Glutamatergic neuron (in vitro differentiated cells): ENCODE measurements around the gene LAMA3. TPM values are rescaled to one million over a fixed set of nuclear protein-coding genes. Genes with fewer than 3 reads are reported as not detected.
"Not testable (repeated sequence)": the region's sequence is repeated elsewhere in the genome, so short reads cannot be mapped to it uniquely, and the experiment has no call there.

ENCODE experiments used
- DNase-seq: peaks from one replicate; pipeline ENCODE4 v3.0.0; 2022
- H3K27ac Mint-ChIP-seq: one replicate; pipeline ENCODE4 v1.8.0; 2020; ENCODE audit warnings: mild to moderate bottlenecking, mixed read lengths, inconsistent platforms; ENCODE audit not compliant: unreplicated experiment
- H3K27me3 Mint-ChIP-seq: one replicate; pipeline ENCODE4 v1.8.0; 2020; ENCODE audit warnings: mild to moderate bottlenecking, moderate library complexity, mixed read lengths, inconsistent platforms; ENCODE audit not compliant: unreplicated experiment
- H3K36me3 Mint-ChIP-seq: one replicate; pipeline ENCODE4 v1.8.0; 2020; ENCODE audit warnings: mild to moderate bottlenecking, mixed read lengths, inconsistent platforms; ENCODE audit not compliant: unreplicated experiment
- H3K4me1 Mint-ChIP-seq: one replicate; pipeline ENCODE4 v1.8.0; 2020; ENCODE audit warnings: mild to moderate bottlenecking, low read depth, mixed read lengths, inconsistent platforms; ENCODE audit not compliant: unreplicated experiment
- H3K4me3 Mint-ChIP-seq: one replicate; pipeline ENCODE4 v1.8.0; 2020; ENCODE audit warnings: mild to moderate bottlenecking, mixed read lengths, inconsistent platforms; ENCODE audit not compliant: unreplicated experiment
- H3K9me3 Mint-ChIP-seq: one replicate; pipeline ENCODE4 v1.8.0; 2020; ENCODE audit warnings: mild to moderate bottlenecking, moderate library complexity, mixed read lengths, inconsistent platforms; ENCODE audit not compliant: unreplicated experiment
- CTCF ChIP-seq: fragments of 200-600 bp; sonication (generic); IDR thresholded peaks from one replicate; pipeline ENCODE4 v1.5.0; 2021; ENCODE audit not compliant: partially characterized antibody, unreplicated experiment
- total RNA-seq: library from RNA; stranded (reverse); fragmentation: NEBNext Ultra II Directional; extraction: Animal tissue kit (Norgen Biotek cat#: 25700); gene quantifications from one replicate; pipeline ENCODE4 v1.2.1, GENCODE V29; 2021; ENCODE audit not compliant: unreplicated experiment

Gene LAMA3
- total RNA-seq, 1 donor from 2014 or later: 2.1 TPM

GRCh38 chr18:23730857-23731256 is 41.6 kb downstream of the LAMA3 start:
- no peak overlapping the region for H3K27ac Mint-ChIP-seq
- H3K36me3 Mint-ChIP-seq: no peaks in the 10 kb centered on the region
- no peak for DNase-seq
- peaks cover 3% of the 10 kb centered on the region for H3K27me3 Mint-ChIP-seq
- peaks cover 6% of the 10 kb centered on the region for H3K9me3 Mint-ChIP-seq
- TF ChIP-seq CTCF: no peak
- H3K4me3 Mint-ChIP-seq: no peak overlapping the region
- peaks cover 5% of the 10 kb centered on the region for H3K4me1 Mint-ChIP-seq

- H3K4me3 Mint-ChIP-seq: no peak overlapping the region
- peaks cover 6% of the 10 kb centered on the region for H3K9me3 Mint-ChIP-seq
- H3K27ac Mint-ChIP-seq: no peak overlapping the region
- H3K4me1 Mint-ChIP-seq: peaks cover 5% of the 10 kb centered on the region
- no peak for DNase-seq
- TF ChIP-seq CTCF: no peak
- no peaks in the 10 kb centered on the region for H3K36me3 Mint-ChIP-seq
- peaks cover 3% of the 10 kb centered on the region for H3K27me3 Mint-ChIP-seq
Measured at GRCh38 chr18:23731861-23732260, 42.6 kb downstream of the LAMA3 start.

GRCh38 chr18:23732439-23732838 is 43.2 kb downstream of the LAMA3 start:
- H3K4me1 Mint-ChIP-seq: peaks cover 5% of the 10 kb centered on the region
- peaks cover 3% of the 10 kb centered on the region for H3K27me3 Mint-ChIP-seq
- no peaks in the 10 kb centered on the region for H3K36me3 Mint-ChIP-seq
- TF ChIP-seq CTCF: no peak
- H3K4me3 Mint-ChIP-seq: no peak overlapping the region
- DNase-seq: no peak
- no peak overlapping the region for H3K27ac Mint-ChIP-seq
- H3K9me3 Mint-ChIP-seq: peaks cover 6% of the 10 kb centered on the region

GRCh38 chr18:23733265-23733664 is 44.0 kb downstream of the LAMA3 start:
- not testable (repeated sequence) for H3K4me1 Mint-ChIP-seq, DNase-seq, H3K4me3 Mint-ChIP-seq

GRCh38 chr18:23733895-23734294 is 44.6 kb downstream of the LAMA3 start:
- Mint-ChIP-seq H3K4me3 (no peak overlapping the region), H3K27me3 (peaks cover 5% of the 10 kb centered on the region), H3K4me1 (peaks cover 11% of the 10 kb centered on the region), H3K9me3 (peaks cover 6% of the 10 kb centered on the region), H3K36me3 (no peaks in the 10 kb centered on the region), H3K27ac (no peak overlapping the region)
- TF ChIP-seq CTCF: no peak
- DNase-seq: no peak

More at GRCh38 chr18:23733265-23733664, 44.0 kb downstream of the LAMA3 start:
- H3K9me3 Mint-ChIP-seq, H3K27me3 Mint-ChIP-seq, H3K27ac Mint-ChIP-seq, H3K36me3 Mint-ChIP-seq: not testable (repeated sequence)
